ENCODE measurements around the gene EPB41L5.

GRCh38 chr2:120195553-120195952 lies 182.7 kb downstream of the EPB41L5 start:
- TF ChIP-seq, protein P1, sequence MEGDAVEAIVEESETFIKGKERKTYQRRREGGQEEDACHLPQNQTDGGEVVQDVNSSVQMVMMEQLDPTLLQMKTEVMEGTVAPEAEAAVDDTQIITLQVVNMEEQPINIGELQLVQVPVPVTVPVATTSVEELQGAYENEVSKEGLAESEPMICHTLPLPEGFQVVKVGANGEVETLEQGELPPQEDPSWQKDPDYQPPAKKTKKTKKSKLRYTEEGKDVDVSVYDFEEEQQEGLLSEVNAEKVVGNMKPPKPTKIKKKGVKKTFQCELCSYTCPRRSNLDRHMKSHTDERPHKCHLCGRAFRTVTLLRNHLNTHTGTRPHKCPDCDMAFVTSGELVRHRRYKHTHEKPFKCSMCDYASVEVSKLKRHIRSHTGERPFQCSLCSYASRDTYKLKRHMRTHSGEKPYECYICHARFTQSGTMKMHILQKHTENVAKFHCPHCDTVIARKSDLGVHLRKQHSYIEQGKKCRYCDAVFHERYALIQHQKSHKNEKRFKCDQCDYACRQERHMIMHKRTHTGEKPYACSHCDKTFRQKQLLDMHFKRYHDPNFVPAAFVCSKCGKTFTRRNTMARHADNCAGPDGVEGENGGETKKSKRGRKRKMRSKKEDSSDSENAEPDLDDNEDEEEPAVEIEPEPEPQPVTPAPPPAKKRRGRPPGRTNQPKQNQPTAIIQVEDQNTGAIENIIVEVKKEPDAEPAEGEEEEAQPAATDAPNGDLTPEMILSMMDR (IDR thresholded peaks at IDR 0.05), result no peak
- no peak for TF ChIP-seq POLR2A (IDR thresholded peaks at IDR 0.05)
